Measurements from ENCODE around the gene INSIG1. TPM values are rescaled to one million over a fixed set of nuclear protein-coding genes. Genes with fewer than 3 reads are reported as not detected.

INSIG1 gene
- polyA plus RNA-seq, 1 donor: 25.4 TPM

DNA sequence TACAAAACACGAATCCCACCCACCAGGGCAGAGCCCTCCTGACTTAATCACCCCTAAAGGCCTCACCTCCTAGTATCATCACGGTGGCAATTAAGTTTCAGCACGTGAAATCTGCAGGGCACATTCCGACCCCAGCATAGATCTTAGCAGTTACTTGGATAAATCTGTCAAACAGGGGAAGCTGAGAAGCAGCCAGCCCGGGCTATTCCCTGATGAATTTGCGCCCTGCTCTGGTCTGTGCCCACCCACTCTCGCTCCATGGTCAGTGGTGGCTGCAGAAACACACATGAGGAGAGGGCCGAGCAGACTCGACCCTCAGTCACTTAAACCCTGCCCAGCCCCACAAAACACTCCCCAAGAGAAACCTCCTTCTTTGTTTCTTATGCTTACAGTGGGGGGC is 28.7 kb downstream of the INSIG1 start:
- no peak for DNase-seq

DNA sequence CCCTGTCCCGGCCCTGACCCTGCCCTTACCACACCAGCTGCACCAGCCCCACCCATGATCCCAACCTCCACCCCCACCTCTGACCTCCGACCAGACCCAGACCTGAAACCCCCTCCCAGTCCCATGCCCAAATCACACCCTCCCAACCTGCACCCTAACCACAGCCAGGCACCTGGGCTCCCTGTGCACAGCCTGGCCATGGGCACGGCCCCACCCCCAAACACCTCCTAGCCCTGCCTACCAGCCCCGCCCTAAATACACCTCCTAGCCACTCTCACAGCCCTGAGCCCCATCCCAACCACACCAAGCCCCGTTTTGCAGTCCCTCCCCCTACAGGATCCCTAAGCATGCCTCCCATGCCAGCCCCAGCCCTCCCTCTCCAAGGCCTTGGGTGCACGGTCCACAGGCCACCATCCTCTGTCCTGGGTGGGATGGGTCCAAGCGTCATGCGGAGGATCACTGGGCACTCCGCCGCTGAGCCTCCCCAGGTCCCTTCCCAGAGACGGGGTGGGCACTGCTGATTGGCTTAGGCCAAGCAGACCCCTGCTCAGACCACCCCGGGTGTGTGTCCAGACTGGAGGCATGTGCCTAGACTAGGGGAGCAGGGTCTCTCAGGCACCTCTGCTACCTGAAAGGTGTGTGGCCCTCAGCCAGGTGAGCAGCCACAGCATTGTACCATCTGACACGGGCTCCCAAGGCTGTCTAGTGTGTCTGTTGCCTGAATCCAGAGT is 30.1 kb downstream of the INSIG1 start:
- DNase-seq: no peak

DNA sequence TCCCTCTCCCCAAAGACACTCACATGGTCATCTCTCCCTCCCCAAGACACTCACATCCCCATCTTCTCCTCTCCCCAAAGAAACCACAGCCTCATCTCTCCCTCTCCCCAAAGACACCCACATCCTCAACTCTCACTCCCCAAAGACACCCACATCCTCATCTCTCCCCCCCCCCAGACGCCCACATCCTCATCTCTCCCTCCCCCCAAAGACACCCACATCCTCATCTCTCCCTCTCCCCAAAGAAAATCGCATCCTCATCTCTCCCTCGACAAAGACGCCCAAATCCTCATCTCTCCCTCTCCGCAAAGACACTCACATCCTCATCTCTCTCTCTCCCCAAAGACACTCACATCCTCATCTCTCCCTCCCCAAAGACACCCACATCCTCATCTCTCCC is 31.5 kb downstream of the INSIG1 start:
- no peak for DNase-seq

DNA sequence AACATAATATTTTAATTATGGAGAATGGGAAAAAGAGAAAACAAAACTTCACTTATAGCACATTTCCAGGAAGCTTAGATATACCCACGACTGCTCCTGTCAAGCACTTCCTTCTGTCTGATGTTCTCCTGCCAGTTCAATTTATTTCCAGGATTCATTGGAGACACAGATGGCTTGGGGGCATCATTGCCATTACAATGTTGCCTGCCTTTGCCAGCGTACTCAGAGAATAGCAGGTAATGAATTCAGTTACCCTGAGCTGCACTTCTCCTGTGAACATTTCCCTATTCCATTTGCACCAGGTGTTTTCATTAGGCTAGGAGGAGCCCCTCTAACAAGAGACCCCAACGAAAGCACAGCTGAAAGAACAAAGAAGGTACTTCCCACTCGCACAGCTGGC is 33.7 kb downstream of the INSIG1 start:
- DNase-seq: no peak

DNA sequence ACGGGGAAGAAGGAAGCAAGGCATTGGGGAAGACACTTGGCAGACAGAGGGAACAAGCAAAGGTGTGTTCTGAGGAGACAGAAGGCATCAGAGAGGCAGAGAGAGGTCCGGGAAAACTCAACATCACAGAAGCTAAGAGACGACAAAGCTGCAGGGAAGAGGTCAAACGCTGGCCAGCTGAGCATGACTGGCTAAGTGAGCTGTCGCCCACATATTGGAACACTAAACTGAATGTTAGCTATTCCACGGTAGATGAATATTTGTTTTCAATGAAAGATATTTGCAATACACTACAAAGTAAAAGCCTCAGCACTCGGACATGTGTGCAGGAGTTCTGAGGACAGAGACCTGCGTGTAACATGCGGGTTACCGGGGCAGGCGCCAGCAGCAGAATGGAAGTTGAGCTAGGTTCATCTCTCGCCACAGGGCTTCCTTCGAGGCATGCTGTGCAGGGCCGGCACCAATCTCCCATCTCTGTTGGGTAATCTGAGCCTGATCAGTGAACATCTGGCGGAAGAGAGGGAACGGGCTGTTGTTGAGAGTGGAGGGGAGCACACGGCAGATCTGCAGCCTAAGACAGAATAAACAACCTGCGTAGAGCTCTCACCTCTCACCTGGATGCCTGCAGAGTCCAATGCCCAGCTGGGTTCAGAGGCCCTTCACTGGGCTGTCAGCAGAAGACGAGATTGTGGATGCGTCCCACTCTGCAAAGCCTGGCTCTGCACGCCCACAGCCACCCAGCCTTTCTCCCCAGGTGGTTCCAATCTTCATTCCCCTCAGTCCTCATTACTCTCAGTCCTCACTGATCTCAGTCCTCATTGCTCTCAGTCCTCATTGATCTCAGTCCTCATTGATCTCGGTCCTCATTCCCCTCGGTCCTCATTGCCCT is 35.9 kb downstream of the INSIG1 start:
- DNase-seq: no peak

DNA sequence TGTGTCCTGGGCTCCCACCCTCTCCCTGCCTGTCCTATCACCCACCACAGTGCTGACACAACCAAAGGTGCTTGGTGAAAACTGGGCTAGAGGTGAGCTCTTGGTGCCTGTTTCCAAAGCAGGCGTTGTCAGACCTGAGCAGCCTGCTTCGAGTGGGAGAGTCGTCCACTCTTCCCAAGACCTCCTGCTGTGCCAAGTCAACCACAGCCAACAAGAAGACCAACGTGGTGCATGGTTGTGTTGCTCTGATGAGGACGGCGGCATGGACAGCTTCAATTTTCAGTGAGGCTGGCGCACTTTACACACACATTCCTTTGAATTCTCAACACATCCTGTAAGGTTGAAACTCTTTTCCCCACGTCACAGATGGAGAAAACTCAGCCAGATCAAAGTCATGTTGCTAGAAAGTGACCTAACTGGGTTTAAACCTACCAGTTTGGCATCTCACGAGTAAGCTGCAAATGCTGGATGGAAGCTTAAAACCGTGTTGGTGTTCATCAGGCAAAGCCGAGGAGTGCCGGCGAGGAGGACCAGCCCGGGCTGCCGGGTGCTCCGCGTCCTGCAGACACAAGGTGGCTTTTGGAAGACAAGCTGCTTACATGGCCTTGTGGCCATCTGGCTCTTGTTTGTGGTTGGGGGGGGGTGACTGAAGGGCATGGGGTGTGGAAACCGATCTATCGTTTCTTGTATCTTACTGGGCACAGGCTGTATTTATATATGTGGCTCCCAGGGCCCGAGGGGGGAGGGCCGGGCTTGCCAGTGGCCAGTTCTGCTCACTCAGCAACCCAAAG is 39.3 kb downstream of the INSIG1 start:
- DNase-seq: no peak

DNA sequence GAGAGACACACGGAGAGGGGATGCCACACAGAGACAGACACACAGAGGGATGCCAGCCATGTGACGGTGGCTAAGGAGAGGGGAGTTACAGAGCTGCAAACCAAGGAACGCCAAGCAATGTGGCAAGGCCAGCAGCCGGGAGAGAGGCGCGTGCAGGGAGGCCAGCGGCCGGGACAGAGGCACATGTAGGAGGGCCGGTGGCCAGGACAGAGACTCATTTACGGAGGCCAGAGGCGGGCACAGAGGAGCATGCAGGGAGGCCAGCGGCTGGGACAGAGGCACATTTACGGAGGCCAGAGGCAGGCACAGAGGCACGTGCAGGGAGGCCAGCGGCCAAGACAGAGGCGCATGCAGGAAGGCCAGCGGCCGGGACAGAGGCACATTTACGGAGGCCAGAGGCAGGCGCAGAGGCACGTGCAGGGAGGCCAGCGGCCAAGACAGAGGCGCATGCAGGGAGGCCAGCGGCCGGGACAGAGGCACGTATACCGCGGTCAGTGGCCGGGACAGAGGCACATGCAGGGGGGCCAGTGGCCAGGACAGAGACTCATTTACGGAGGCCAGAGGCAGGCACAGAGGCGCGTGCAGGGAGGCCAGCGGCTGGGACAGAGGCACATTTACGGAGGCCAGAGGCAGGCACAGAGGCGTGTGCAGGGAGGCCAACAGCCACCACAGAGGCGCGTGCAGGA is 40.4 kb downstream of the INSIG1 start:
- DNase-seq: no peak

DNA sequence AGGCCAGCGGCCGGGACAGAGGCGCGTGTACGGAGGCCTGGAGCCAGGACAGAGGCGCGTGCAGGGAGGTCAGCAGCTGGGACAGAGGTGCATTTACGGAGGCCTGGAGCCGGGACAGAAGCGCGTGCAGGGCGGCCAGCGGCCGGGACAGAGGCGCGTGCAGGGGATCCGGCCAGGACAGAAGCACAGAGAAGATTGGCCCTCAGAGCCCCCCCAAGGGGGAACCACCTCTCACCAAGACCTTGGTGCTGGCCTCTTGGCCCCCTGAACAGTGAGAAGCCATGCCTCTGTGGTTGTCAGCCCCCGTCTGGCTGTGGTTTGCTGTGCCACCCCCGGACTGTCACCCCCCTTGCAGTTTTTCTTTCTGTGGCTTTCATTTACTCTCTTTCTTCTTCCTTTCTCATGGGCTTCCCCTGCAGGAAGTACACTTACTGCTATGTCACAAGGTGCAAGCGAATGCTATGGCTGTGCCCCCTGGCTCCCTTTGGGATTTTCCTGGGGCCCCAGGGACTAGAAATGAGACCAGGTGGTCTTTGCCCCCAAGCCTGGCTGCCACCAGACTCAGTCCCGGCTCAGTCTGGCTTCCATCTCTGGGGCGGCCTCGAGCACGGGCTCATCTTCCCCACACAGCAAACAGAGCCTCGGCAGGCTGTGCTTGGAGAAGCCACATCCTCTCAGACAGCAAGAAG is 41.1 kb downstream of the INSIG1 start:
- DNase-seq: no peak

DNA sequence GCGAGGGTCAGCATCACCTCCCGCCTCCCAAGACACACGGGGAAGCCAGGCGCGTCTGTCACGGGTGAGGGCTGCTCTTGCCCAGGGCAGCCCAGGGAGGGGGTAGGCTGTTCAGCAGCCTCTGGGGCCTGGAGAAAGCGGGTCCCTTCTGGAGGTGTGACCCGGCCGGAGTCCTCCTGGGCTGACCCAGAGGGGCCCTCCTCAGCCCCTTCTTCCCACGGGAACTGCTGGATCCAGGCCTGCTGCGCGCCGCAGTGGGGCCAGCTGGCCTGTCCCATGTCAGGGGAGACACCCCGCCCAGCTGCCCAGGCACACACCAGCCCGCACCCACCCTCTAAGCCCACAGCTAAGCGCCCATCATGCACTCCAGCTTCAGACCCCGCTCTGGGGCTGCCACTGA is 41.8 kb downstream of the INSIG1 start:
- no peak for DNase-seq

DNA sequence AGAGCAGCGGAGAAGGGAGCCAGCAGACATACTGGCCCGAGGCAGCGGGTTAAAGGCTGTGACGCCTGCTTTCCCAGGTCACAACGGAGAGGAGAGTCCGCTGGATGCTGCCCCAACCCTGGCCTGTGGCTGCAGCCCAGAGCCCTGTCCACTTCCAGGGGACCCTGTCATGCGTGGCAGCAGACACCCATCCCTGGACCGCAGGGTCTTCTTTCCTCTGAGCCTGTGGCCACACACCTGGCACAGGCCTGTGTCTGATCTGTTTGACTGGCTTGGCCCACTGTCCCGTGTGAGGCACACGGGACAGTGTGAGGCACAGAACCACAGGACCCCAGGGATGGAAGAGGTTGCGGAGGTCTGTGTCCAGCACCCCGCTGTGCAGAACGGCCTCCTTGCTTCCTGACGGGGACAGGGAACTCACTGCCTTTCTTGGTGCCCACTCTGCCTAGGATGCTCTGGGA is 42.4 kb downstream of the INSIG1 start:
- no peak for DNase-seq

DNA sequence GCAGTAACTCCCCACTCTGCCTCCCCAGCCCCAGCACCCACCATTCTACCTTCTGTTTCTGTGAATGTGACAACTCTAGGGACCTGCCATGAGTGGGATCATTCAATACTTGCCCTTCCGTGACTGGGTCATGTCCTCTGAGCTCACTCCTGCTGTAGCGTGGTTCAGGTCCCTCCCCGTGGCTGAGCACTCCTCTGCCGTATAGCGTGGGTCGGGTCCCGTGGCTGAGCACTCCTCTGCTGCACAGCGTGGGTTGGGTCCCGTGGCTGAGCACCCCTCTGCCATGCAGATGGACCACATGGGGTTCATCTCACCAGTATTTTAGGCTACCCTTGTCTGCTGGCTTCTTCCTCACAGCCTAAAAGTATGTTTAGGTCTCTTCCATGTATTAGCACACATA is 43.0 kb downstream of the INSIG1 start:
- DNase-seq: no peak

DNA sequence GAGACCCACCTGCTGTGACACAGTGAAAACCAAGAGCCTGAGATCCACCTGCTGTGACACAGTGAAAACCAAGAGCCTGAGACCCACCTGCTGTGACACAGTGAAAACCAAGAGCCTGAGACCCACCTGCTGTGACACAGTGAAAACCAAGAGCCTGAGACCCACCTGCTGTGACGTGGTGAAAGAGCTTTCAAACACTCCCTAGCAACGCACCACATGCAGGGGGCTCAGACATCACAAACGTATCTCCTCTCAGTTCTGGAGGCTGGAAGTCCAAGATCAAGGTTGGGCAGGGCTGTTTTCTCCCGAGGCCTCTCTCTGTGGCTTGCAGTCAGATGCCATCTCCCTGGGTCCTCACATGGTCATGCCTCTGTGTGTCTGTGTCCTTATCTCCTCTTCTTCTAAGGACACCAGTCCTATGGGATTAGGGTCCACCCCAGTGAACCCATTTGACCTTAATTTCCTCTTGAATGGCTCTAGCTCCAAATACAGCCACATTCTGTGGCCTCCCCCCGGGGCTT is 43.8 kb downstream of the INSIG1 start:
- DNase-seq: no peak

DNA sequence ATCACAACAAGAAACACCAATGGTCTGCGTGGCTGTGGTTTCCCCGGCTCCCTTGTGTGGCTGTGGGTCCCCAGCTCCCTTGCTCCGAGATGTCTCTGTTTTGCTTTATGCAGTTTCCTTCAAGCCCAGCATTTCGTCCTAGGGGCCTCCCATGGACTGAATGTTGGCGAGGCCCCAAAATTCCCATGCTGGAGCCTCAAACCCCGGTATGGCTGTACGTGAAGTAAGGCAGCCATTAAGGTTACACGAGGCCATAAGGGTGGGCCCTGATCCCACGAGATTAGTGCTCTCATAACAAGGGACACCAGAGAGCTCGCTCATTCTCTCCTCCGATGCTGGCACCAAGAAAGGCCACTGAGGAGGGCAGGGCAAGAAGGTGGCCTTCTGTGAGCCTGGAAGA is 44.6 kb downstream of the INSIG1 start:
- DNase-seq: no peak

DNA sequence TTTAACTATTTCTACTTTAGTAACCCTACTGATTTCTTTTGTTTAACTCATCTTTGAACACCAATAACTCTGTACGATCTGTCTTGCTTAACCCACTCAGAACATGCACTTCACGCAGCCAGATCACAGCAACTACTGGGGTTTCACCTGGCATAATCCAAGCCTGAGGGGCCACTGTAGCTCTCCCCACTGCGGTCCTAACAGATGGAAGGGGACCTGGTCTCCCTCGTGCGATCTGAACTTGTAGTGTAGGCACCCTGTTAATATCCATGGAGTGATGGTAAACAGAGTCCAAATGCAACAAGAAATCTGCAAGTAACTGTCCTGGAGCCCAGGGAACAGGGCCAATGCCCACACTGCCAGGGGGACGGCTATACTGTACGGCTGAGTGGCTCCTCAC is 45.5 kb downstream of the INSIG1 start:
- DNase-seq: no peak

DNA sequence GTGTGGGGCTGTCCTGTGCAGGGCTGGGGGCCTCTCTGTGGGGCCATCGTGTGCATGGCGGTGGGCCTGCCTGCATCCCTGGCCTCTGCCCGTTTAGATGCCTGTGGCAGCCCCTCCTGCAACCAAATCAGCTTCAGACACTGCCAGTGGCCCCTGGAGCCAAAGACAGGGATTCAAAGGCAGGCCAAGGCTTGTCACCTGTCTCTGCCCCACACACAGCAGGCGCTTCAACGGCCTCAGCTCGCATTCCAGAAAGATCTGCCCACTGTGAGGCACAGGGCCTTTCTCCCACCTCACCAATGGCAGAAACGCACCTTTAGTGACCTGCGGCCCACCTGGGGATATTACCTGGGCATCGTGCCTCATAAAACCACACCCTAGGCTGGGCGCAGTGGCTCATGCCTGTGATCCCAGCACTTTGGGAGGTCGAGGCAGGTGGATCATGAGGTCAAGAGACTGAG is 46.0 kb downstream of the INSIG1 start:
- no peak for DNase-seq

DNA sequence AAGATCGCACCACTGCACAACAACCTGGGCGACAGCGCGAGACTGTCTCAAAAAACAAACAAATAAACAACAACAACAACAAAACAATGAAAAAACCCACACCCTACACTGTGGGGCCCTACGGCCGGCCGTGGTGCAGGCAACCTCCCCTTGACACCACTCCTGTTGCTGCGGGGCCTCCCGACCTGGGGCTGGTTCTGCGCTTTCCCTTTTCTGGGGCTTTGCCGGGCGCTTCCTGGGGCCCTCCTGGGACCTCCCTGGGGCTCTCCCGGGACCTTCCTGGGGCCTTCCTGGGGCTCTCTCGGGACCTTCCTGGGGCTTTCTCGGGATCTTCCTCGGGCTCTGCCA is 46.6 kb downstream of the INSIG1 start:
- DNase-seq: no peak

DNA sequence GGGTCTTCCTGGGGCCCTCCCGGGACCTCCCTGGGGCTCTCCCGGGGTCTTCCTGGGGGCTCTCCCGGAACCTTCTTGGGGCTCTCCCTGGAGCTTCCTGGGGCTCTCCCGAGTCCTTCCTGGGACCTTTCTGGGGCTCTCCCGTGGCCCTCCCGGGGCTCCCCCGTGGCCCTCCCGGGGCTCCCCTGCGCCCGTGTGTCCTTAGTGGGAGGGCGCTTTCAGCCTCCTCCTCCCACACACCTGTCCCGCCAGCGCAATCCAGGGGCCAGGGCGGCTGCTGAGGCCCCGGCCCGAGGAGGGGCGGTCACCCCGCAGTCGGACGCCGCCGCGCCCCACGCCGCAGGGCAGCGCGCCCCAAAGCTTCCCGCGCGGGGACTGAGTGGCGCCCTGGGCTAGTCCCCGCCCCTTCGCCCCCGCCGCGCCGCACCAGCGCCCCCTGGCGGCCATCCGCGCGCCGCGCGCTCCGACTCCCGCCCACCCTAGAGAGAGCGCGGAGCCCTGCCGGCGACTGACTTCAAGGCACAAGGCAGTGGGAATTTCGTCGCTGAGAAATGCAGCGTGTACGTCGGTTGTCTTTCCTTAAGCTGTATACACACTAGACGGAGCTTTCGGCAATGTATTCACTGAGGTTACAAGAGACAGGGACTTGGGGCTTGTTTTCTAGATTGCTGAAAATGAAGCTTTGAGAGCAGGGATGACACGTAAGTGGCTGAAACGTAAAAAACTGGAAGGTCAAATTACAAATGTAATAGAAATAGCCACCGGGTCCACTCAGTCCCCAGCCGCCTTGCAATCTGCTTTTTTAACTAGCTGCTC is 47.1 kb downstream of the INSIG1 start:
- peak; percentile 68 for DNase-seq

DNA sequence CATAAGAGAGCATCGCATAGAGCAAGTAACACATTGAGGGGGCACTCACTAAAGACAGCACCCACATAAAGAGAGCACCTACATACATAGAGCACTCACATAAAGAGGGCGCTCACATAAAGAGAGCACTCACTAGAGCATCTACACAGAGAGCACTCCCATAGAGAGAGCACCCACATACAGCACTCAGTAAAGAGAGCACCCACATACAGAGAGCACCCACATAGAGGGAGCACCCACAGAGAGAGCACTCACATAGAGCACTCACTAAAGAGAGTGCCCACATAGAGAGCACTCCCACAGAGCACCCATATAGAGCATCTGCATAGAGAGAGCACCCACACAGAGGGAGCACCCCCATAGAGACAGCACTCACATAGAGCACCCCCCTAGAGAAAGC is 47.8 kb downstream of the INSIG1 start:
- DNase-seq: no peak

DNA sequence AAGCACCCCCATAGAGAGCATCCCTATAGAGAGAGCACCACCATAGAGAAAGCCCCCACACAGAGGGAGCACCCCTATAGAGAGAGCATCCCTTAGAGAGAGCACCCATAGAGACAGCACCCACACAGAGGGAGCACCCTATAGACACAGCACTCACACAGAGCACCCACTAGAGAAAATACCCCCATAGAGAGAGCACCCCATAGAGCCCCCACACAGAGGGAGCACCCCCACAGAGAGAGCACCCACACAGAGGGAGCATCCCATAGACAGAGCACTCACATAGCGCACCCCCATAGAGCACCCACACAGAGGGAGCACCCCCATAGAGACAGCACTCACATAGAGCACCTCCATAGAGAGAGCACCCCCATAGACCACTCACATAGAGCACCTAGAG is 48.6 kb downstream of the INSIG1 start:
- no peak for DNase-seq

DNA sequence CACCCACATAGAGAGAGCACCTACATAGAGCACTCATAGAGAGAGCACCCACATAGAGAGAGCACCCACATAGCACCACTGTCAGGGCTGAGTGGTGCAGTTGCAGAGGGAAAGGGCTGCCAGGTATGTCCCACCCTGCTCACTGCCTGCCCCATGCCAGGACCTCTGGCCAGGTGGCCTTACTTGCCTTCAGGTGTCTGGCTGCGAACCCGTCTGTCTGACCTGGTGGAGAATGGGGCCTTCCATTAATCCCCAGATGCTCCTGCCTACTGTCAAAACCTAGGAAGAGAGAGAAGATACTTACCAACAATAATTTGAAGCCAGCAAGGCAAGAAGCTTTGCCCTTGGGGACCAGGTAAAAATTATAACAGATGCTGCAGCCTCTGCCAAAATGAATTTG is 51.1 kb downstream of the INSIG1 start:
- DNase-seq: no peak

Data from left kidney (tissue), 2 donors.